NCI-H2107 treated with DMSO at 0.1 percent for 48 hours (cell line): ENCODE results near the gene UGT1A8.

Experiments used
- DNase-seq: peaks from one replicate; lab custom pipeline; 2025; ENCODE audit not compliant: unreplicated experiment; lab: John Stamatoyannopoulos, UW

UGT1A8 gene

DNA sequence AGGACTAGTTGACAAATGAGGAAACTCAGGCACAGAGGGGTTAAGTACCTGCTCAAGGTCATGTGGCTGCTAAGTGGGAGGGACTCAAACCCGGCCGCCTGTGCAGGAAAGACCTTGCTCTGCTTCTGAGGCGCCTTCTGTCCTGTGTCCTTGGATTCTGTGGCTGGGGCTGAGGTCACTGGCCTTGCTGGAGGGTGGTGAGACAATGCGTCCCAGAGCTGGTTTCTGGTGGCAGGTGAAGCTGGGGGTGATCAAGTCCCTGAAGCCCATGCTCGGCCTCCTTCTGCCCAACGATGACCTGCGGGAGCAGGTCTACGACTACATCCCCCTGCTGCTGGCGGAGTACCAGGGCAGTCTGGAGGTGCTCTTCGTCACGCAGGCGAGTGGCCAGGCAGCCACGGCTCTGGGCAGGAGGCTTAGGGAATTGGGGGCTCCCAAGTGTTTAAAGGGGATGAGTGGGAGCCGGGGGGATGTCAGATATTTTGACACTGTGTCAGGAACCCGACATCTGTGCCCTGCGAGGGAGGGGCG lies 176.8 kb downstream of the UGT1A8 start:
- no peak for DNase-seq

DNA sequence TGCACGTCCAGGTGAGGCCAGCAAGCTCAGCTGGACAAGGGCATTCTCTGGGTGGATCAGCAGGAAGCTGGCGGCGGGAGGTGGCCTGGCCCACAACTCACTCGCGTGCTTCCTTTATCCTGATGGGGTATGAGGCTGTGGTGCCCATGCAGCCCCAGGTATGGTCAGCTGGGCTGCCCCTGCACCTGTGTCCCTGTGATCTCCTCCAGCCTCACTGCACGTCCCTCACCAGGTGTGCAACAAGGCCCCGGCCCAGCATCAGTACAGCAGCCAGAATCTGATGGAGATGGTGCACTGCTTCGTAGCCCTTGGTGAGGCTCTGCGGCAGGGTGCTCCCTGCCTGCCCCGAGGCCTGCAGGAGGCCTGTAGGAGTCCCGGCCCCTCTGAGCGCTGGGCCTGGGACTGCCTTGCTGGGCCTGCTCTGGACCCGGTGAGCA lies 178.3 kb downstream of the UGT1A8 start:
- DNase-seq, result no peak

DNA sequence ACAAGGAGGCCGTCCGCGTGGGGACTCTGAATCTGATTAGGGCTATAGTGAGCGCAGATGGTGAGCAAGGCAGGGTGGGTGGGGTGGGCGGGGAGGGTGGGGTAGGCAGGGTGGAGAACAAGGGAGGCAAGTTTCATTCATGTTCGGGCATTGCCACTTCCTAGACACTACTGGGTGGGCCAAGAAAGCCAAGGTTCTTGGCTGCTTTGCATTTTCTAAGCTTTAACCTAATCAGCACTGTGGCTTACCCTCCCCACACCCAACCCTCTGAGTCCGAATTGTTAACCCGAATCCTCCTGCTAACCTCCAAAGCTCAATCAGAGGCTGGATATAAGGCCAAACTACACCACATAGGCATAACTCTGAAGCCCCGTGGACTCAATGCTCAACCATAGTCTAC lies 178.8 kb downstream of the UGT1A8 start:
- DNase-seq, result no peak

DNA sequence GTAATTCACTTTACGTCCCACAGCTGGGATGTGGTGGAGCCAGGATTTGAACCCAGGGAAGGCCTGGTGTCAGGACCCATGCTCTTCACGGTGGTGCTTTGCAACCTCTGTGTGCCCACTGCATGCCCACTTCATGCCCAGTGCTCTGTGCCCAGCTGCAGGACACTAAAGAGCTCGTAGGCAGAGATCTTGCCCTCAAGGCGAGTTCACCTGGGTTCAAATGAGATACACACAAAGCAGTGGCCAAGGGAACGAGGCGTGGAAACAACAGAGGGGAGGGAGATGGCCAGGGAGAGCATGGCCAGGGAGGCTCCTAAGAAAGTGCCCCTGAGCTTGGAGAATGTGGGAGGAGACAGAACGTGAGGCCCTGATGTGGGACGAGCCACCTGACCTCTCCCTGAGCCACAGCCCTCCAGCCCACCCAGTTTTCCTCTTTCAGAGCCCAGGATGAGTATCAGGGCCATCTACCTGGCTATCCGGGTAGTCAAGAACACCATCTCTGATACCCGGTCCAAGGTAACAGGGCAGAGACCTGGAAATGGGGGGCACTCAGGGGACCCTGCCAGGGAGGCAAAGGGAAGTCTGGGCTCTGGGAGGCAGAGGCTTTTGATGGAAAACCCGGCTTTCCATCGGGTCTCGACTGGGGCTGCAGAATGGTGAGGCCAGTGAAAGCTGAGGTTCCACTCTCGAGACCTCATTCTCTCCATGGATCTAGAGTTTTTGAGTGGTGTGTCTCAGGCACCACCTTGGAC lies 181.1 kb downstream of the UGT1A8 start:
- DNase-seq, result no peak

DNA sequence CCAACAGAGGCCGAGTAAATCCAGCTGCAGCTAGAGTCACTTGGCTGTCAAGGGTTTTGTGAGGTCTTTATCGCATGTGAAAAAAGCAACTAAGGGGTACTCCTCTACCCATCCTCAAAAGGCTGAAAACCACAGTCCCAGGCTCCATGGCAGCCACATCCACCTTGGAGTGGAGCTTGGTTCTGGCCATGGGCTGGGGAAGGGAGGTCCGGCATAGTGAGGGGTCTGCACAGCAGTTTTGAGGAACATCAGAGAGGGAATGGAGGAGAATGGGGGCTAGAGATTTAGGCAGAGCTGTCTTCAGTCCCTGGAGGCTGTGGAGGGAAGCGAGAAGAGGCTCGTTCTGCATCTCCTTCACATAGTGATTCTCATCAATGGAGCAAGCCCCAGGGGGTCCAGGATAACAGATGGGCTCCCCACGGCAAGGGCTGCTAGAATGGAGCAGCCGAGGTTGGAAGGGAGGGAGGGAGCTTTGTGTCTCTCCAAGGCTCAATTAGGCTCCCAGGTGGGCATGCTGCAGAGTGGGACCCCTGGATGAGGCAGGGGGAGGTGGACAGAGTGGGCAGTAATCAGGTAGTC lies 181.7 kb downstream of the UGT1A8 start:
- DNase-seq, result no peak

DNA sequence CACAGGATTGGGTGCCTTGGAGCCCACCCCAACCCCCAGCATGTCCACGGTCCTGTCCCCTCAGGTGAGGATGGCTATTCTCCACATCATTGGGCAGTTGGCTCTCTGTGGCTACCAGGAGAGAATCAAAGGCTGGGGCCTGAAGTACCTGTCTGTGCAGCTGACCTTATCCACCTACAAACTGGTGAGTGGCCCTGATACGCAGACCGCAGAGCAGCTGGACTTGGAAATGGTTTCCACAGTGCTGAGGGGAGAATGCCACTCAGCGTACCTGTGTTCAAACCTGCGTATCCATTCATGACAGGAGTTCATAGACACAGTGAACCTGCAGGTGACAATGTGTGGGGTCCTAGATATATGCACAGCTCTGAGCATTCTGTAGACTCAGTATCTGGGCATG lies 182.3 kb downstream of the UGT1A8 start:
- DNase-seq, result no peak

DNA sequence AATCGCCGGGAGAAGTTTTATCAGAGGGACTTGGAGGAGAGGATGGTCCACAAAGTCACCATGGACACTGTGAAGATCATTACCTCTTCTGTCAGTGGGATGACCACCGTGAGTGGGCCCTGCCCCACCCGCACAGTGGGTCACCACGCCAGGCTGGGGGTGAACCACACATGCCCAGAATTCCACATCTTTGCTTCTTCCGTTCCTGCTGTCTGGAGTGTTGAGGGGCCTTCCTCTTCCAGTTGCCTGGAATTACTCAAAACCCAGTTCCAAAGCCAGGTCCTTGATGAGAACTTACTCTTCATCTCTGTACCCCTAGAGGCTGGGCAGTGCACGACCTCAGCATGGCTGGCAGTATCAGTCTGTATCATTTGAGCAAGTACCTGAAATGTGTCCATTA lies 182.8 kb downstream of the UGT1A8 start:
- no peak for DNase-seq

DNA sequence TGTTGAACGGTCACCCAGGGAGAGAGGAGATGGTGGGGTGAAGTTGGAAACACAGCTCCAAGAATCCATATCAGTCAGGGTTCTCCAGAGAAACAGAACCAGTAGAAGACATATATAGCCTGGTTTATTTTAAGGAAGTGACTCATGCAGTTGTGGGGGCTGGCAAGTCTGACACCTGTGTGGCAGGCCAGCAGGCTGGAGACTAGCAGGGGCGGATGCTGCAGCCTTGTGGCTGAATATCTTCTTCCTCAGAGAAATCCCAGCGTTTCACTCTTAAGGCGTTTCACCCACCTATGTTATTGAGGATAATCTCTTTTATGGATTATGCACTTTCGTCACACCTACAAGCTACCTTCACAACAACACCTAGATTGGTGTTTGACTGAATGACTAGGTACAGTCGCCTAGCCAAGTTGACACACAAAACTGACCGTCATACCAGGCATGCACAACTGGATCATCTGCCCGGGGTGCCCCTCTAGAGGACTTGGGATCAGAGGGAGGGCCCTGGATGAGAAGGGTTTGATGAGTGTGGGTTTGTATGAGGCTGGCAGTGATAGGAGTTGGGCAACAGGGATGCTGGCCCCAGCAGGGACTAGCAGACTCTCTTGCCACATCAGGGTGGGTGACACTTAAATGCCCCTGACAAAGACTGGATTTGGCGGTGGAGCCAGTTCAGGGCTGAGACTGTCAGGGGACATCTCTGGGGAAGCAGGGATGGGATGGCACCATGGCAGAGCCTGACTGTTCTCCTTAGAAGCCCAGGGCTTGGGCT lies 184.1 kb downstream of the UGT1A8 start:
- DNase-seq, result no peak

DNA sequence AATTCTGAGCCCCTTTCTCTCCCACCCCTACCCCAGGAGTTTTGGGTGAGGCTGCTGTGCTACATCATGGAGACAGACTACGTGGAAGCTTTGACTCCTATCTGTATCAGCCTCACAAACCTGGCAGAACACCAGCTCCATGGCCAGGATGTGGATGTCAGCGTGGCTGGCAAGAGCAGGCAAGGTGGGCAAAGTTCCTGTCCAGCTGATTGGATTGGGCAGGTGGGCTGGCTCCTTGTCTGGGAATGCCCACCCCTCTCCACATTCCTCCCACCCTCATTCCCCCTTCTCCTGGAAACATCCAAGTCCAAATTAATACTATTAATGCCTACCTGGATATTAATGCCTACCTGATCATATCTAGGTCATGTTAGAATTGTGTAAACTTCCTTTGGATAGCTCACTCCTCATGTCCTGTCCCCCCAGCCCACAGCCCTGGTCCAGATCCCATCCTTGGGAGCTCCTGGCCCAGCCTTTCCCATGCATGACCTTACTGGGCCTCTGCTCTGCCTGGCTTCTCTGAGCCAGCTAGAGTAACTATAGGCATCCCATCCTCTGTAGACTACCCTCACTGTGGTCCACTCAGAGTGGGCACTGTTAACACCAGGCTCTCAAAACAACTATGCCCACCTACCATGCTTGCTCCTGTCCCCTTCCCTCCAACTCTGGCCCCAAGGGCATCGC lies 184.8 kb downstream of the UGT1A8 start:
- no peak for DNase-seq

DNA sequence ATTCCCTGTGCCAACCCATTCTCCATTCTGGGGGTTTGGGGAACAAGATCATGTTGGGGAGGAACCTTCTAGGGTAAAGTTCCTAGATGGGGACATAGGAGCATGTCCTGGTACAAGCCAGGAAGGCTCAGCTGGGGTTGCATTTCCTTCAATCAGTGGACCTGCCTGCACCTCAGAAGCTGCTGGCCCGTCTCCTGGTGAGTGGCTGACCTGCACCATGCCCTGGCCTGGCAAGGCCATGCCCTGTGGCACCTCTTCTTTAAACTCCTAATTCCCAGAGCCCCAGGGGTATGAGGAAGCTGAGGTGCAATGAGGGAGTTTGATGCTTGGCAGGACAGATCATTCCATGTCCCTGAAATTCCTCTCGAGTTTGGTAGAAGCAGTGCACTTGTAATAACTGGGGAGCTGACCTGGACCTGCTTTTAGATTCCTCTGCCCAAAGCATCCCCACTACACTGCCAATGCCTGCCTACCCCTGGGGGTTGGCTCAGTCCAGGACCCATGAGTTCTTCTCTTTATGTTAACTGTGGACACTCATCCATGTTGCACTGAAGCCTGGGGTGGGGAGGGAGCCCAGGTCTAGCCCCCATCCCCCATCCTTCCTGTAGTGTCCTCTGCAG lies 186.0 kb downstream of the UGT1A8 start:
- no peak for DNase-seq

DNA sequence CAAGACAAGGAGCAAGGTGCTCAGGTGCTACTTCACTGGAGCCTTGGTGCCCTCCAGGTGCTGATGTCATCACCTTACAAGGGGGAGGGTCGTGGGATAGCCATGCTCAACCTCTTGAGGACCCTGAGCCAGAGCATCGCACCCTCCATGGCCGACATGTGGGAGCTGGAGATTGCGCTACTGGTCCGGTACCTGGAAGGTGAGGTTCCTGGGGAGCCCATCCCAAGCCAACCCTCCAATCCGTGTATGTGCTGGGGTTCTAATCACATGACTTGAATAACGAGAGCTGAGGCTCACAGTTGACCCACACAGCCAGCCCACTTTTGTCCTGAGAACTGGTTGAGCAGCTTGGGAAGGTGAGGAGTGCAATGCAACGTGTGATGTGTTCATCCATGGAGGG lies 186.6 kb downstream of the UGT1A8 start:
- no peak for DNase-seq

DNA sequence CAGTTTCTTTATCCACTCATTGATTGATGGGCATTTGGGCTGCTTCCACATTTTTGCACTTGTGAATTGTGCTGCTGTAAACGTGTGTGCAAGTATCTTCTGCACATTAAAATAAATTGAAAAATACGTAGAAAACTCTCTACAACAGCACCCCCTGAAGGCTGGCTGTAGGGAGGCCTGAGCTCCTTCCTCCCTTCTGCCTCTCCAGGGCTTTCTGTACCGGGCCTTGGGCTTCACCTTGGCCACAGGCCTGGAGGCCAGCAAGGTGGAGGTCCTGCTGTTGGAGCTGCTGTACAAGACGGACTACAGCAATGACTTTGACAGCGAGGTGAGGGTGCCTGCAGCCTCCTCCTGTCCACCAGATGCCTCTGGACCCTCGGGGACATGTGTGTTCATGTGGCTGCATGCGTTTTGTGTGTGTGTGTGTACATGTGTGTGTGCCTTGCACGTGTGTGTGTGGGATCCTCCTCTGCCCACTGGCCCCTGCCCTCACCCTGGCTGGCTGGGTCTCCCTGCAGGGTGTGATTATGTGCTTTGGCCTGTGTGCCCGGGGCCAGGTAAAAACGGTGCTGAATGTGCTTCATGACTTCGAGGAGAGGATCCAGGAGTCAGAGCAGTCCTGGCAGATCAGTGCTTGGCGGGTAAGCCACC lies 189.9 kb downstream of the UGT1A8 start:
- no peak for DNase-seq

DNA sequence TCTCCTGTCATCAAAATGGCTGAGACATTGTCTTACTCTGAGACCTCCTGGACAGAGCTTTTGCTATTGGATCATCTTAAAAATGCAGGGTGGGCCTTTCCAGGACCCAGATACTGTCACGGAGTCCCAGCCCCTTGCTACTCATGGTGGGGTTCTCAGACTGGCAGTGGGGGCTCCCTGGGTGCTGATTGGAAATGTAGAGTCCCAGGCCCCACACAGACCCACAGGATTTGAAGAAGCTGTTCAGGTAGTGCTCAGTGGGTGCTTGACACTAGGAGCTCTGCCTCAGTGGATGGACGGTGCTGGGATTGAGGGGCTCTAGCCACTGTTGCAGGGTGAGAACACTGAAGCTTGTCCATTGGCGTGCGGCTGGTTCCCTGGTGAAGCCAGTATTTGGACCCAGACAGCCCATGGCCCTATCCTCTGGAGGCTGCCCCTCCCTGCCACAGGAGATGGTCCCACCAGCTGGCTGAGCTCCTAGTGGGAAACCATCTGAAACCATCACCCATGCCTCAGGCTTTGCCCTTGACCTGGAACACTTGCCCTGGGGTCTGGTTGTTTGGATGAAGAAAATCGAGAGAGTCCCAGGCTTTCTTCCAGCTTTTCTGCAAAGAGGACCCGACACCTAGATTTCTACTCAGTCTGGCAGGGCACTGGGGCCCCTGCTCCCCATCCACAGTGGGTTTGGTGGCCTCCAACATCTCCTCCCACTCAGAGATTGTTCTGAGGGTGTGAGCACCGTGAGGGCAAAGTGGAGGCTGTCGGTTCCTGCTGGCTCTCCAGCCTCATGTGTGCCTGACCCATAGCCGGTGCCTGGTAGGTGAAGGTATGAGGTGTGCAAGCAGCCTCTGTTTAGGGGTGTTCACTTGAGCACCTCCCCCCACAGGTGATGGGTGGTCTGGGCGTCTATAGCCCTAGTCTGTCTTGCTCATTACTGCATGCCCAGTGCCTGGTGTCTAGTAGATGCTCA lies 190.8 kb downstream of the UGT1A8 start:
- DNase-seq, result no peak

DNA sequence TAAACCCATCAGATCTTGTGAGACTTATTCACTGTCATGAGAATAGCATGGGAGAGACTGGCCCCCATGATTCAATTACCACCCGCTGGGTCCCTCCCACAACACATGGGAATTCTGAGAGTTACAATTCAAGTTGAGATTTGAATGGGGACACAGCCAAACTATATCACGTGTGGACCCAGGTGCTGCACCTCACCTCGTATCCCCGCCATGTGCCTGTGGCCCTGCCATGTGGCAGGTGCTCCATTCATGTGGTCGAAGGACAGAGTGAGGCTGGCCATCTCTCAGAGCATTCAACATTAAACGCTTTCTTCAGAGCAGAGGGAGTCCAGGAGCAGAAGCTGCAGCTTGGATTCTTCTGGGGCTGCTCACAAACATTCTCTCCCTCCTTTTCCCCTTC lies 193.0 kb downstream of the UGT1A8 start:
- DNase-seq, result no peak

DNA sequence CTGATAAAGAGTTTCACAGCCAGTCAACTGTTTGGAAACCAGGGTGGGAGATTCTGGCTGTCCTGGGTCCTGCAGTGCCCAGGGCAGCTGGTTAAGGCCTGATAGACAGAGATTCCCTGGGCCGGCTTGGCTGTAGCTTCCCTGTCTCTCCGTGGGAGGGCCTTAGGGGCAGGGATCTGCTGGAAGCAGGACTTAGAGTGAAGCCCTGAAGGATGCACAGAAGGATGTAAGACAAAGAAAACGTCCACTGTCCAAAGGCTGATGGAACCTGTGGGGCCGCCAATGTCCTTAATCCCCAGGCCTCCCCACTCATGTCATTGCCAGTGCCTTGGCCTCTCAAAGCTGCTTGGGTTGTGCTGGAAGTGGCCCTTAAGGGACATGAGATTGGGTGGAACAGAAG lies 193.7 kb downstream of the UGT1A8 start:
- DNase-seq, result no peak

DNA sequence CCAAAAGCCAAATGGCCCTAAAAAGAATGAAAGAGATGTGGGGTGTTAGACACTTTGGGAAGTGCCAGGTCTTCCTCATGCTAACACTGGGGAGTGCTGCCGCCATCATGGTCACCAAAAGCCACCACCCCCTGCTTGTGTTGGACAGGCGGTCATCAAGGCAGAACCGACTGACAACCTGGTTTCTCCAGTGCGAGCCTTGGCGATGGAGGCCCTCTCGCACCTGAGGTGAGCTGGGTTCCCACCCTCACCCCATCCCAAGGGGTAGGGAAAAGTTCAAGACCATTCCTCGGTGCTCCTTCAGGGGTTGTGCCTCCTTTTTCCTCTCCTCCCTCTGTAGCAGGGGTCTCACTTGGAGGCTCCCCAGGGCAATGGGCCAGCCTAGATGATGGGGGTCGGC lies 194.3 kb downstream of the UGT1A8 start:
- DNase-seq, result no peak

DNA sequence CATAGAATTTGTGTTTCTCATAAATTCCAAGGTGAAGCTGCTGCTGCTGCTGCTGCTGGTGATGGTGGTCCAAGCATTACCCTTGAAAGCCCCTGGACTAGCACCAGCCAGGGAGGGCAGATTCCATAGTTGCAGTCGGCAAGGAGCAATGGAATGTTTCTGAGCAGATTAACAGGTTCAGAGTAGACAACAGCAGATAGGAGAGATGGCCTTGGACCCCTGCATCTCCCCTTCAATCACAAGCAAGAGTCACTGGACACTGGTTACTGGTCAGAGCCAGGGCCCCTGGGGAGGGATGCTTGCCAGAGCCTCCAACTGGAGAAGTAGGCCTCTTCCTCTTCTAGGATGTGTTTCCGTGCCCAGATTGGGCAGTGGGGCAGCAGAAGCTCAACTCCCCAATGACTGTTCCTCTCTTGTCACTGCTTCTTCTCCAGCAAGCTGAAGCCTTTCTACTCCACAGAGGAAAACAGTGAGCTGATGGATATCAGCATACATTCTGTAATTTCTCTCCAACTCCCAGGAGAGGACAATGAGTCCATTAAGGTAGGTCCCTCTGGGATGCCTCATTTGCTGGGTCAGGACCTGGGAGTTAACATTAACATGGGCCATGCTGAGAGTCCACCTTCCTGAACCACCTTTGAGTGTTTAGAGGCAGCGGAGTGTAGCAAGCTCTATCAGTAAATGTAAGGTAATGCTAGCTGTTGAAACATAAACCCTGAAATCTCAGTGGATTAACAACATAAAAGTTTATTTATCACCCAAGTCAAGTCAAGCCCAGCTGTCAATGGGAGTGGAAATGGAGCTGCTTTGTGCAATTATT lies 196.0 kb downstream of the UGT1A8 start:
- no peak for DNase-seq

DNA sequence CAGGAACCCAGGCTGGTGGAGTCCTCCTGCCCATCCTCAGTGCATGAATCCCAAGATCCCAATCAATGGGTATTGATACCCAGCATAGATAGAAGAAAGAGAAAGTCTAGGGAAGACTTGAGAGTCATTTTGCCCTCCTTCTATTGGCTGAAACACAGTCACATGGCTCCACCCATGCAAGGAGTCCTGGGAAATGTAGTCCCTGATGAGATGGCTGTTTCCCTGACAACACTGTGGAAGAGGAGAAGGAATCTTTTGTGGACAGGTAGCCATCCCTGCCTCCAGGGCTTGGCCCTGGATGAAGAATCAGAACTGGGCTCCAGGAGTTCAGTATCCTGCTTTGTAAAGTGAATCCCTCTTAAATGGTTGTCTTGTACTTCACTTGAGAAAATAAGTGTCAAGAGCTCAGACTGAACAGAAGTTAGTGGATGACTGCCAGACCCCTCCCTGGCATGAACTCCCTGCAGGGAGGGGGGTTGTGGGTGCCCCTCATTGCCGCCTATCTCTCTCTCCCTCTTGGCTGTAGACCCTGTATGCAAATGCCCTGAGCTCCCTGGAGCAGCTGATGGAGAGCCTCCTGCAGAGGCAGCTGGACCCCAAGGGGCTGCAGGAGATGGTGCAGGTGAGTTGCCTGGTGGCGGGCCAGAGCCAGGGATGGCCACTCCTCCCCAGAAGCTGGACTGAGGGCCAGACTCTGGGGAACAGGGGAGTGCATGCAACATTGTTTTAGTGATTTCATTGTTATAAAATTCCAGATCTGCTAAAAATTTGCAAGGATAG lies 196.8 kb downstream of the UGT1A8 start:
- no peak for DNase-seq
